Activated T-helper 2 cell treated with anti-CD3 and anti-CD28 coated beads, Interferon-gamma antibody, Interleukin-2, Interleukin-4, amounts not matched to agents 10 μg/mL and 5 μg/mL and 100 μg/mL, durations not matched to agents 14 hours and 24 hours and 36 hours (primary cell): Measurements from ENCODE around the gene SPRING1. TPM values are rescaled to one million over a fixed set of nuclear protein-coding genes. Genes with fewer than 3 reads are reported as not detected.

Experiments
- DNase-seq: peaks from one replicate; pipeline ENCODE4 v3.0.0; 2021; ENCODE audit warnings: low spot score
- H3K27ac Mint-ChIP-seq: one replicate; pipeline ENCODE4 v1.8.0; 2021; ENCODE audit warnings: mixed read lengths
- H3K27me3 Mint-ChIP-seq: one replicate; pipeline ENCODE4 v1.8.0; 2021; ENCODE audit warnings: low read depth, mixed read lengths
- H3K36me3 Mint-ChIP-seq: one replicate; pipeline ENCODE4 v1.8.0; 2021; ENCODE audit warnings: low read depth, mixed read lengths
- H3K4me1 Mint-ChIP-seq: one replicate; pipeline ENCODE4 v1.8.0; 2021; ENCODE audit warnings: low read depth, mixed read lengths
- H3K4me3 Mint-ChIP-seq: one replicate; pipeline ENCODE4 v1.8.0; 2021; ENCODE audit warnings: low read depth, mild to moderate bottlenecking, moderate library complexity, mixed read lengths
- H3K9me3 Mint-ChIP-seq: one replicate; pipeline ENCODE4 v1.8.0; 2021; ENCODE audit warnings: mixed read lengths
- intact Hi-C: fragments of 100-400 bp; cut with micrococcal nuclease; formaldehyde crosslinking; loops from one replicate; pipeline ENCODE4 v1.15.1; 2023
- total RNA-seq: library from RNA; stranded (reverse); gene quantifications from 2 replicates; pipeline ENCODE4 v1.2.3, GENCODE V29; 2022

SPRING1 gene
- total RNA-seq, 1 donor from 2014 or later, result 32.4 TPM

GRCh38 chr12:116714175-116714574, 23.7 kb downstream of the SPRING1 start:
- Mint-ChIP-seq H3K27me3 (peaks cover 14% of the 10 kb centered on the region), H3K36me3 (peaks cover 26% of the 10 kb centered on the region), H3K9me3 (no peaks in the 10 kb centered on the region), H3K27ac (no peak overlapping the region), H3K4me3 (no peak overlapping the region), H3K4me1 (peaks cover 5% of the 10 kb centered on the region)
- intact Hi-C loops, result no loop called here
- no peak for DNase-seq

- Mint-ChIP-seq H3K36me3 (peaks cover 21% of the 10 kb centered on the region), H3K27ac (no peak overlapping the region), H3K9me3 (no peaks in the 10 kb centered on the region), H3K4me1 (peaks cover 6% of the 10 kb centered on the region), H3K27me3 (peaks cover 19% of the 10 kb centered on the region), H3K4me3 (no peak overlapping the region)
- no peak for DNase-seq
- intact Hi-C loops, result no loop called here
Observed at GRCh38 chr12:116713527-116713926, 24.3 kb downstream of the SPRING1 start.

GRCh38 chr12:116712458-116713303, 25.2 kb downstream of the SPRING1 start:
- no peak overlapping the region for H3K27ac Mint-ChIP-seq

GRCh38 chr12:116710370-116711150, 27.3 kb downstream of the SPRING1 start:
- intact Hi-C loops, result no loop called here
- Mint-ChIP-seq H3K27me3 (peaks cover 26% of the 10 kb centered on the region), H3K4me1 (peaks cover 7% of the 10 kb centered on the region), H3K4me3 (no peak overlapping the region), H3K9me3 (no peaks in the 10 kb centered on the region), H3K27ac (no peak overlapping the region), H3K36me3 (peaks cover 7% of the 10 kb centered on the region)
- no peak for DNase-seq

More at GRCh38 chr12:116712458-116713303, 25.2 kb downstream of the SPRING1 start:
- Mint-ChIP-seq H3K9me3 (no peaks in the 10 kb centered on the region), H3K4me3 (no peak overlapping the region), H3K27me3 (peaks cover 21% of the 10 kb centered on the region), H3K36me3 (peaks cover 21% of the 10 kb centered on the region), H3K4me1 (peaks cover 7% of the 10 kb centered on the region)
- intact Hi-C loops, result no loop called here
- DNase-seq, result no peak

- Mint-ChIP-seq H3K36me3 (peaks cover 3% of the 10 kb centered on the region), H3K9me3 (no peaks in the 10 kb centered on the region), H3K4me3 (no peak overlapping the region), H3K4me1 (peaks cover 7% of the 10 kb centered on the region), H3K27me3 (peaks cover 26% of the 10 kb centered on the region), H3K27ac (no peak overlapping the region)
- intact Hi-C loops, result loop anchor here (2.0 to 10.0 kb wide), 2 partner anchors 175 to 711 kb away; partner anchors contain the start of gene HRK
- no peak for DNase-seq
Observed at GRCh38 chr12:116709768-116710167, 28.1 kb downstream of the SPRING1 start.

- intact Hi-C loops, result loop anchor here (2.0 to 10.0 kb wide), 2 partner anchors 176 to 710 kb away; partner anchors contain the start of gene HRK
- Mint-ChIP-seq H3K27ac (no peak overlapping the region), H3K27me3 (peaks cover 26% of the 10 kb centered on the region), H3K36me3 (peaks cover 3% of the 10 kb centered on the region), H3K9me3 (no peaks in the 10 kb centered on the region), H3K4me1 (peaks cover 7% of the 10 kb centered on the region), H3K4me3 (no peak overlapping the region)
- peak; percentile 19 for DNase-seq
Observed at GRCh38 chr12:116708826-116709756, 28.8 kb downstream of the SPRING1 start.

GRCh38 chr12:116707751-116708150, 30.1 kb downstream of the SPRING1 start:
- DNase-seq, result no peak
- H3K9me3 Mint-ChIP-seq, result no peaks in the 10 kb centered on the region
- peaks cover 3% of the 10 kb centered on the region for H3K36me3 Mint-ChIP-seq
- H3K27ac Mint-ChIP-seq, result no peak overlapping the region
- peaks cover 28% of the 10 kb centered on the region for H3K27me3 Mint-ChIP-seq
- peaks cover 9% of the 10 kb centered on the region for H3K4me1 Mint-ChIP-seq
- no peak overlapping the region for H3K4me3 Mint-ChIP-seq
- intact Hi-C loops, result loop anchor here (2.0 to 10.0 kb wide), 2 partner anchors 177 to 709 kb away; partner anchors contain the start of gene HRK

- H3K36me3 Mint-ChIP-seq, result no peaks in the 10 kb centered on the region
- no peak overlapping the region for H3K4me3 Mint-ChIP-seq
- intact Hi-C loops, result loop anchor here (1.0 to 10.0 kb wide), 2 partner anchors 181 to 417 kb away; partner anchors contain the start of gene HRK
- H3K27ac Mint-ChIP-seq, result no peak overlapping the region
- H3K9me3 Mint-ChIP-seq, result no peaks in the 10 kb centered on the region
- H3K27me3 Mint-ChIP-seq, result peaks cover 8% of the 10 kb centered on the region
- peak; percentile 51 for DNase-seq
- peaks cover 2% of the 10 kb centered on the region for H3K4me1 Mint-ChIP-seq
Observed at GRCh38 chr12:116703214-116703795, 34.6 kb downstream of the SPRING1 start.

- Mint-ChIP-seq H3K4me3 (no peak overlapping the region), H3K36me3 (no peaks in the 10 kb centered on the region), H3K9me3 (no peaks in the 10 kb centered on the region), H3K27me3 (peaks cover 9% of the 10 kb centered on the region), H3K4me1 (peaks cover 2% of the 10 kb centered on the region), H3K27ac (no peak overlapping the region)
- DNase-seq, result no peak
- intact Hi-C loops, result loop anchor here (10.0 kb wide), 1 partner anchor 183 kb away; the partner anchor contains the start of gene HRK
Observed at GRCh38 chr12:116701432-116701831, 36.4 kb downstream of the SPRING1 start.

GRCh38 chr12:116700066-116700465, 37.8 kb downstream of the SPRING1 start:
- Mint-ChIP-seq H3K36me3 (no peaks in the 10 kb centered on the region), H3K9me3 (no peaks in the 10 kb centered on the region), H3K4me3 (no peak overlapping the region), H3K4me1 (peaks cover 3% of the 10 kb centered on the region), H3K27ac (no peak overlapping the region), H3K27me3 (peaks cover 14% of the 10 kb centered on the region)
- DNase-seq, result no peak
- intact Hi-C loops, result loop anchor here (10.0 kb wide), 1 partner anchor 185 kb away; the partner anchor contains the start of gene HRK

GRCh38 chr12:116698554-116699075, 39.3 kb downstream of the SPRING1 start:
- no peak for DNase-seq
- H3K27ac Mint-ChIP-seq, result no peak overlapping the region

More at GRCh38 chr12:116698554-116699075, 39.3 kb downstream of the SPRING1 start:
- peaks cover 28% of the 10 kb centered on the region for H3K27me3 Mint-ChIP-seq
- intact Hi-C loops, result no loop called here
- no peaks in the 10 kb centered on the region for H3K36me3 Mint-ChIP-seq
- no peak overlapping the region for H3K4me3 Mint-ChIP-seq
- no peaks in the 10 kb centered on the region for H3K9me3 Mint-ChIP-seq
- H3K4me1 Mint-ChIP-seq, result peaks cover 6% of the 10 kb centered on the region
